AML-193 (cell line): ENCODE data around the gene KCNK1.

ENCODE experiments used
- DNase-seq, 2 experiments: peaks; one replicate each; lab custom pipeline; 2025; lab: John Stamatoyannopoulos, UW

Gene KCNK1

GRCh38 chr1:233613252-233614172, at the start of gene KCNK1:
Gene KCNK1 (plus strand): TSS chr1:233614106. CDS start chr1:233614172, 66 bp downstream.
- no peak for DNase-seq

DNA sequence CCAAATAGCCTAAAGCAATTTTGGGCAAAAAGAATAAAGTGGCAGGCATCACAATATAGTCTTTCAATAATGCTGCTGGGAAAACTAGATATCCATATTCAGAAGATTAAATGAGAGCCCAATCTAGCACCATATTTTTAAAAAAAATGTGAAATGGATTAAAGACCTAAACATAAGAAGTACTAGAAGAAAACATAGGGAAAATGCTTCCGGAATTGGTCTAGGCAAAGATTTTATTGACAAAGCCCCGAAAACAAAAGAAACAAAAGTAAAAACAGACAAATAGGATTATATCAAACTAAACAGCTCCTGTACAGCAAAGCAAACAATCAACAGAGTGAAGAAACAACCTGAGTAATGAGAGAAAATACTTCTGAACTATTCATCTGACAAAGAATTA, 48.6 kb upstream of the KCNK1 start:
- DNase-seq = no peak

DNA sequence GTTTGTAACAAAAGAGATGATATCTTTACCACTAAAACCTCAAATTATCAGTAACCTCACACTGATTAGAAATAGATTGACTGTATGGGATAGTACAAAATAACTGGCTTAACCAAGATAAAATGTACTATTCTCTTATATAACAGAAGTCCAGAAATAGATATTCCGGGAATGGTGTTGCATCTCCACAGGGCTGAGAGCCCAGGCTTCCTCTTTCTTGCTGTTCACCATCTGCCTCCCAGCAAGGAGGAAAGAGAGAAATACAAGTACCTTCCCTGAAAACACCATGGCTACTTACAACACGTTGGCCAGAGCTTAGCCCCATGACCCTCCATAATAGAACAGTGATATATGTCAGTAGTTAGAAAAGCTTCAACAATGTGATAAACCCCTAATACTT, 47.0 kb upstream of the KCNK1 start:
- no peak for DNase-seq

- no peak for DNase-seq
Observed at GRCh38 chr1:233569636-233570035, 44.3 kb upstream of the KCNK1 start.

GRCh38 chr1:233570216-233570615, 43.7 kb upstream of the KCNK1 start:
- DNase-seq = no peak

GRCh38 chr1:233570706-233571105, 43.2 kb upstream of the KCNK1 start:
- DNase-seq = no peak

DNA sequence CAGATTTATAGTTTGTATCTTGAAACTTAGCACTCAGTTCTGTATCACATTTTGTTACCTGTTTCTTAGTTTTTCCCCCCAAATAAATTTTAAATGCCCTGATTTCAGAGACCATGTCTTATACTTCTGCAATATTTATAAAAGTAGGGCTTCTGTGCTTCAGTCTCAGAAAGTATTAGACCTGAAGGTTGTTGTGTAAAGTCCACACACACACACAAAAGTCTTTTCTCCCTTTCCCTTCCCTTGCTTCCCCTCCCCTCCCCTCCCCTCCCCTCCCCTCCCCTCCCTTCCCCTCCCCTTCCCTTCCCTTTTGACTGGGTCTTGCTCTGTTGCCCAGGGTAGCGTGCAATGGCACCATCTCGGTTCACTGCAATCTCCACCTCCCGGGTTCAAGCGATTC, 41.0 kb upstream of the KCNK1 start:
- DNase-seq = no peak

DNA sequence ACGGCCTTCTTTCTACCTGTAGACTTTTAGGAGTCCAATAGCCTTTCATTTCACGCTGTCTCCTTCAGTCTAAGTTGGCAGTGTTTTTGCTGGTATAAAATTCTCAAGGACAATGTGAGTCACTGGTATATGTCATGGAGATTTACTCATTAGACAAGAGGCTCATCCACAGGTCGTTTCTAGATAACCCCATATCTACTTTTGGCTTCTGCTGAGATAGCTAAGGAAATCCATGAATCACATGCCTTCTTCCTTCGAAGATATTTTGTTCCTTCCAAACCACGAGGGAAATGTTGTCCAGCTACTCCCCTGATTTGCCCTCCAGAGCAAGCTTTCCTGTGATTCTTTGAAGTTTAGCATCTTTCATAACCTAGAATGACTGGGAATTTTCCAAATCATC, 38.5 kb upstream of the KCNK1 start:
- no peak for DNase-seq

DNA sequence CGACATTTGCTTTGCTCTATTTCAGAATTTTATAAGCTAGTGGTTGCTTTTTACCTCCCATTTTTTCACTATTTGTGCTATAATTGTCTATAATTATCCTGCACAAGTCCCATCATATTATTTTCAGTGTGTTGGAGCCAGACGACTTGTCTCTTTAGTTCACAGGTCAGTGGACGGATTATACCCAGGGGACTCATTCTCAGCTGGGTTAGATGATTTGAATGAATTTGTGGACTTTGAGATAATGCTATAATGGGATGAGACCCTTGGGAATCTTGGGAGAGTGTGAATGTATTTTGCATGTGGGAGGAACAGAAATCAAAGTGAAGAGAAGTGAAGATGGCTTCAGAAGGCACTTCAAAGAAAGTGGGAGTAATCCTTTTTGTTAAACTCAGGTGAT, 31.5 kb upstream of the KCNK1 start:
- no peak for DNase-seq

DNA sequence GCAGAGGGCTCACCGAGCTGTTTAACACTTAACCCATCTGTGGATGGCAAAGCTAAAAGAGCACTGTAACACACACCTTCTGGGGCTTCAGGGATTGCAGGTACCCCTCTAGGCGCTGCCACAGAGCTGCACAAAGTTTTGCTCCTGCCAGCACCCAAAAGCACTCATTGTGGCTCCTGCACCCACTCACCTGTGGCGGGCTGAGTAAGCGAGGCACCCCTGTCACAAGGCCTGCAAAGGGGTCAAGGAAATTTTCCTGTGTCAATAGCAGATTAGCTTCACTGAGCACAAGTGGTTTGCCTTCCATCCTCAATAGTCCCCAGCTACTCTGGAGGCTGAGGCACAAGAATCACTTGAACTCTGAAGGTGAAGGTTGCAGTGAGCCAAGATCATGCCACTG, 29.5 kb upstream of the KCNK1 start:
- DNase-seq = no peak

DNA sequence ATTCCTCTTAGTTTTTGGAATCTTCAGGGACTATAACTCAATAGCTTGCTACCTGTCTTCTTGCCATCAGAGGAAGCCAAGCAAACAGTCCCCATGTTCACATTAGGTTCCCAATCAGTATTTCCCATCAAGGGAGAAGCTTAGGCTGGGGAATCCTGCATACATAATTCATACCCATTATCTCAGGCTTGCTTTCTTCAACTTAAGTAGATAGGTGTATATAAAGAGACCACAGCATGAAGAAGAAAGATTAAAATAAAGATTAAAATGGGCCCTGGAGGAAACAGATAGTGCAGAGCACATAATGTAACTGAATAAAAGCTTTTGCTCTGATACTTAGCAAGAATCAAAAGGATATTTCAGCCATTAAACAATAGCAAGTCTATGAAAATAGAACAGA, 29.0 kb upstream of the KCNK1 start:
- no peak for DNase-seq

DNA sequence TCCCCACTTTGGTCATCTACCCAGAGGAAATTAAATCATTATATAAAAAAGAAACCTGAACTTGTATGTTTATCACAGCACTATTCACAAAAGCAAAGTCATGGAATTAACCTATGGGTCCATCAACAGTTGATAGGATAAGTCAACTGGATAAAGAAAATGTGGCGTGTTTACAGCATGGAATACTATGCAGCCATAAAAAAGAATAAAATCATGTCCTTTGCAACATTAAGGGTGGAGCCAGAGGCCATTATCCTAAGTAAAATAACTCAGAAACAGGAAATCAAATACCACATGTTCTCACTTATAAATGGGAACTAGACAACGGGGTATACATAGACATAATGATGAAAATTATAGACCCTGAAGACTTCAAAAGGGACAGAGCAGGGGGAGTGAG, 27.6 kb upstream of the KCNK1 start:
- no peak for DNase-seq

DNA sequence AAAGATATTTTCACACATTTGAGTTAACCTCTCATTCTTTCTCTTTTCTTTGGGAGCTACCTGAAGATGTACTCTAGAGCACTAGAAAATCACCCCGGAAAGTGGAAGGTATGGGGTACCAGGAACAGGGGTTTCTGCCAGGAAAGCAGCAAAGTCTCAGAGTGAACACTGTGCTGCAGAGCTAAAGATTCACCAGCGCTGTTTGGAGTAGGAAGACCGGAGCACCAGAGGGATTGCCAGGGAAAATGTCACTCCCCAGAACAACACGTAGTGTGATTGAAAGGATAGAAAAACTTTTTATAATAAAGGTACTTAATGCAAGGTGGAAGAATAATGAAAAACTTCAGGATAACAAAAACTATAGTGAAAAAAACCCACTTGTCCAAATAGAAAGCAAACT, 26.7 kb upstream of the KCNK1 start:
- no peak for DNase-seq

DNA sequence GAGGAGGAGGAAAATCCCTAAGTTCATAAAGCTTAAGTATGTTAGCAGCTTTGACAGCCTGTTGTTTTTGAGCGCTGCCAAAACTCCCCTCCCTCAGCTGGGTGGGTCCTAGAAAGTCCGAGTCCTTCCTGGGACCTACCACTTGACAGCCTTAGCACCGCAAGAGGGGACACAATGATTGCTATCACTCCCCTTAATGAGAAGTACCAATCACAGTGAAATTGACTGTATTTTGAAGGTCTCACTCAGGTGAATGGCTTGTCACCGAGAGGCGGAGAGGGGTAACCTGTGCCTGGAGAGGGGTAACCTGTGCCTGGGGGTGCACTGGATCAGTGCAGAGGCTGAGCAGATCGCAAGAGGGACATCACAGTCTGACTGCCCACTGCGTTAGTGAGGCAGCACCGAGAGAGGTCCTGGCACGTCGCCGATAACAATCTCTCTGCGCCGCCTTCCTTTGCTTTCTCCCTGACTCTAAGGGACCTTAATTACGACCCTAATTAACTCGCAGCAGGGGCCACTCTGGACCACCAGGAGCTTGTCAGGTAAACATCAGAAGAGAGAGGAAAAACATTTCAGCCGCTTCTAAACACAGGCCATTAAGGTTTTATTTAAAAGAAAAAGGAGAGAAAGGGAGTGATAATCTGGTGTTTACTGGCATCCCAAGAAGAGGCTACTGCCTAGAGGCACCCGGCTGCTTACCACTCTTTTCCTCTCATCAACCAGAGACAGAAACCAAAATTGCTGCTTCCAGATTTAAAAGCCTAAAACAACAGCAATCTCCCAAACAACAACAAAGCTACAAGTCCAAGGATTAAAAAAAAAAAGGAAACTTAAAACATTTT, 25.7 kb upstream of the KCNK1 start:
- no peak for DNase-seq

DNA sequence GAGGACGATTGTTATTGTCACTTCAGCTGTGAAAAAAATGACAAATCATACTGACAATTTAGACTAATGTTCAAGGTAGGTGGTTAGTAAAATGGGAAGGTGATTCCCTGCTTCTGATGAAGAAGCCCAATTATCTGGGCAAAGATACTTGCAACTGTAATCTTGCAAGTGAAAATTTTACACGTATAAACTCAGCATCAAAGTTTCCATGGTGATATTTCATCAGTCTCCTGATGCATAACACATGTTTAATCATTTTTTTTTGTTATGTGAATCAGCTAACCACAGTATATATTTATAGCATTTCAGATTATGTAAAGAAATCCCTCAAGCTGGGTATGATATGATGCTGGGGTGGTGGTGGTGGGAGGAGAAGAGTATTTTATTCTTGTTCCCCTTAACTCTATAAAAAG, 16.4 kb upstream of the KCNK1 start:
- DNase-seq = no peak

GRCh38 chr1:233598891-233599541, 14.9 kb upstream of the KCNK1 start:
- no peak for DNase-seq

DNA sequence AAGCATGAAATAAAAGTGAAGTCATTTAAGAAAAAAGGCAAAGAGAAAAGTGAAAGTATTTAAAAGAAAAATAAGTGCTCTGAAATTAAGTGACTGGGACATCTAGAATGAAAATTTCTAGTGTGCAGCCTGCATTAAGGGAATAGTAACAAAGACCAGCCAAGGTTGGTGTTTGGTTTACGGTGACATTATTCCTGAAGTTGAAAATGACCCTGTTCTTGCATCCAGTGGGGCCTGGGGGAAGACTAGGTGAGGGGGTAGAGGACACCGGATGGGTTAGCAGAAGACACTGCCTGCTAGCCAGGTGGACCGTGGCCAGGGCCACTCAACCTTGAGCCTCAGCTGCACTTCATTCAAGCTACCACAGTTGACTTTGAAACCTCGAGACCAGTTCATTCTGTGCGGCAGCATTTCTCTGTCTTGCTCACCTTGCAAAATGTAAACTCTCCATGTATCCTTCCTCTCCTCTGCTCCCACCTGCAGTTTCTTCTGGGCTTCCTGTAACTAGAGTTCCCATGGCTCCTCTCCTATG, 14.3 kb upstream of the KCNK1 start:
- no peak for DNase-seq

- no peak for DNase-seq
Observed at GRCh38 chr1:233600488-233600887, 13.4 kb upstream of the KCNK1 start.

DNA sequence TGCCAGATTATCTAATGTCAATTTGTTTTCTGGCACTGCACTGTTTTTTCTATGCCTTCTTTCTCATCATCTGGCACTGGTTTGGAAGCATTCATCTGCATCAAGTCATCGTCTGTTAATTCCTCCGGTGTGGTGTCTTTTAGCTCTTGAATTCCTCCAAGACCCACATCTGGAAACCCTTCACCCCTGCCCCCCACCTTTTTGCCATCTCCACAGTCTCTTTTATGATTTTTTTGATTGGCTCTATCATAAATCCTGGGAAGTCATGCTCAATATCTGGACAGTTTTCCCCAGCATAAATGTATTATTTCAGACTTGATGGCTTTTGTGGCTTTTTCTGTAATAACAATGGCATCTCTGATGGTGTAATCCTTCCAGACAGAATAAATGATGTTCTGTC, 10.4 kb upstream of the KCNK1 start:
- DNase-seq = no peak

- no peak for DNase-seq
Observed at GRCh38 chr1:233605205-233605604, 8.7 kb upstream of the KCNK1 start.

GRCh38 chr1:233606813-233607212, 7.1 kb upstream of the KCNK1 start:
- no peak for DNase-seq
